ENCODE results near the gene IL25. TPM values are rescaled to one million over a fixed set of nuclear protein-coding genes. Genes with fewer than 3 reads are reported as not detected.

IL25 gene
- total and polyA plus RNA-seq, 2 experiments from 2014 or later: not detected

DNA sequence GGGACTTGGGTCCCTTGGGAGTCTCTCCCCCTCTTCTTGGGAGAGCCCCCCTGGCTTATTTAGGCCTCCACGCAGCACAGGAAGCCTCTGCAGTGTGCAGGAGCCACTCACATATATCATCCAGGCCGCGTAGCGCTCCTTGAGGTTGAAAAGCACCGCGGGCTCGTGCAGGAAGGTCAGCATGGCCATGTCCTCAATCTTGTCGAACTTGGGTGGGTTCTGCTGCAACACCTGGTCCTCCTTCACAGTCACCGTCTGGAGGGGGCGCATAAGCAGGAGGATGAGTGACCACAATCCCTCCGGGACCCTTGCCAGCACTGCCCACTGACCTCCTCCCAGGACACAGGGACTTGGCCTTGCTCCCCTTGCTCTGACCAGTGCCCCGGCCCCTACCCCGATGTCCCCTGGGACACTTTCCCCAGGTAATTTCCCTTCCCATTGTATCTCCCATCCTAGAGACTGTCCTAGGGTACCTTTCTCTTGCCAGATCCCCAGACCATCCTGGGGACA is 33.0 kb downstream of the IL25 start:
- H3K27me3 ChIP-seq (ENCODE audit: insufficient read depth): no peaks in the 10 kb centered on the region
- DNase-seq (ENCODE audit: low spot score): no peak
- TF ChIP-seq STAT1 (IDR thresholded peaks at IDR 0.05; ENCODE audit: unreplicated experiment): no peak
- TF ChIP-seq, protein P1, sequence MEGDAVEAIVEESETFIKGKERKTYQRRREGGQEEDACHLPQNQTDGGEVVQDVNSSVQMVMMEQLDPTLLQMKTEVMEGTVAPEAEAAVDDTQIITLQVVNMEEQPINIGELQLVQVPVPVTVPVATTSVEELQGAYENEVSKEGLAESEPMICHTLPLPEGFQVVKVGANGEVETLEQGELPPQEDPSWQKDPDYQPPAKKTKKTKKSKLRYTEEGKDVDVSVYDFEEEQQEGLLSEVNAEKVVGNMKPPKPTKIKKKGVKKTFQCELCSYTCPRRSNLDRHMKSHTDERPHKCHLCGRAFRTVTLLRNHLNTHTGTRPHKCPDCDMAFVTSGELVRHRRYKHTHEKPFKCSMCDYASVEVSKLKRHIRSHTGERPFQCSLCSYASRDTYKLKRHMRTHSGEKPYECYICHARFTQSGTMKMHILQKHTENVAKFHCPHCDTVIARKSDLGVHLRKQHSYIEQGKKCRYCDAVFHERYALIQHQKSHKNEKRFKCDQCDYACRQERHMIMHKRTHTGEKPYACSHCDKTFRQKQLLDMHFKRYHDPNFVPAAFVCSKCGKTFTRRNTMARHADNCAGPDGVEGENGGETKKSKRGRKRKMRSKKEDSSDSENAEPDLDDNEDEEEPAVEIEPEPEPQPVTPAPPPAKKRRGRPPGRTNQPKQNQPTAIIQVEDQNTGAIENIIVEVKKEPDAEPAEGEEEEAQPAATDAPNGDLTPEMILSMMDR (conservative IDR thresholded peaks at IDR 0.05; ENCODE audit: low read depth in 2 of 2): no peak
- TF ChIP-seq ZNF331 (CRISPR knock-in tag; IDR thresholded peaks at IDR 0.05; ENCODE audit: low read depth): no peak
- TF ChIP-seq EZH2phosphoT487 (IDR thresholded peaks at IDR 0.05; ENCODE audit: unreplicated experiment): no peak
- no peak for TF ChIP-seq JUNB (IDR thresholded peaks at IDR 0.05; ENCODE audit: unreplicated experiment)
- TF ChIP-seq EZH2 (IDR thresholded peaks at IDR 0.05; ENCODE audit: low read depth, unreplicated experiment): no peak
- TF ChIP-seq, protein P2, sequence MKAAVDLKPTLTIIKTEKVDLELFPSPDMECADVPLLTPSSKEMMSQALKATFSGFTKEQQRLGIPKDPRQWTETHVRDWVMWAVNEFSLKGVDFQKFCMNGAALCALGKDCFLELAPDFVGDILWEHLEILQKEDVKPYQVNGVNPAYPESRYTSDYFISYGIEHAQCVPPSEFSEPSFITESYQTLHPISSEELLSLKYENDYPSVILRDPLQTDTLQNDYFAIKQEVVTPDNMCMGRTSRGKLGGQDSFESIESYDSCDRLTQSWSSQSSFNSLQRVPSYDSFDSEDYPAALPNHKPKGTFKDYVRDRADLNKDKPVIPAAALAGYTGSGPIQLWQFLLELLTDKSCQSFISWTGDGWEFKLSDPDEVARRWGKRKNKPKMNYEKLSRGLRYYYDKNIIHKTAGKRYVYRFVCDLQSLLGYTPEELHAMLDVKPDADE (IDR thresholded peaks at IDR 0.05): no peak
- TF ChIP-seq ZNF114 (CRISPR knock-in tag; IDR thresholded peaks at IDR 0.05): no peak
- TF ChIP-seq, protein P3, sequence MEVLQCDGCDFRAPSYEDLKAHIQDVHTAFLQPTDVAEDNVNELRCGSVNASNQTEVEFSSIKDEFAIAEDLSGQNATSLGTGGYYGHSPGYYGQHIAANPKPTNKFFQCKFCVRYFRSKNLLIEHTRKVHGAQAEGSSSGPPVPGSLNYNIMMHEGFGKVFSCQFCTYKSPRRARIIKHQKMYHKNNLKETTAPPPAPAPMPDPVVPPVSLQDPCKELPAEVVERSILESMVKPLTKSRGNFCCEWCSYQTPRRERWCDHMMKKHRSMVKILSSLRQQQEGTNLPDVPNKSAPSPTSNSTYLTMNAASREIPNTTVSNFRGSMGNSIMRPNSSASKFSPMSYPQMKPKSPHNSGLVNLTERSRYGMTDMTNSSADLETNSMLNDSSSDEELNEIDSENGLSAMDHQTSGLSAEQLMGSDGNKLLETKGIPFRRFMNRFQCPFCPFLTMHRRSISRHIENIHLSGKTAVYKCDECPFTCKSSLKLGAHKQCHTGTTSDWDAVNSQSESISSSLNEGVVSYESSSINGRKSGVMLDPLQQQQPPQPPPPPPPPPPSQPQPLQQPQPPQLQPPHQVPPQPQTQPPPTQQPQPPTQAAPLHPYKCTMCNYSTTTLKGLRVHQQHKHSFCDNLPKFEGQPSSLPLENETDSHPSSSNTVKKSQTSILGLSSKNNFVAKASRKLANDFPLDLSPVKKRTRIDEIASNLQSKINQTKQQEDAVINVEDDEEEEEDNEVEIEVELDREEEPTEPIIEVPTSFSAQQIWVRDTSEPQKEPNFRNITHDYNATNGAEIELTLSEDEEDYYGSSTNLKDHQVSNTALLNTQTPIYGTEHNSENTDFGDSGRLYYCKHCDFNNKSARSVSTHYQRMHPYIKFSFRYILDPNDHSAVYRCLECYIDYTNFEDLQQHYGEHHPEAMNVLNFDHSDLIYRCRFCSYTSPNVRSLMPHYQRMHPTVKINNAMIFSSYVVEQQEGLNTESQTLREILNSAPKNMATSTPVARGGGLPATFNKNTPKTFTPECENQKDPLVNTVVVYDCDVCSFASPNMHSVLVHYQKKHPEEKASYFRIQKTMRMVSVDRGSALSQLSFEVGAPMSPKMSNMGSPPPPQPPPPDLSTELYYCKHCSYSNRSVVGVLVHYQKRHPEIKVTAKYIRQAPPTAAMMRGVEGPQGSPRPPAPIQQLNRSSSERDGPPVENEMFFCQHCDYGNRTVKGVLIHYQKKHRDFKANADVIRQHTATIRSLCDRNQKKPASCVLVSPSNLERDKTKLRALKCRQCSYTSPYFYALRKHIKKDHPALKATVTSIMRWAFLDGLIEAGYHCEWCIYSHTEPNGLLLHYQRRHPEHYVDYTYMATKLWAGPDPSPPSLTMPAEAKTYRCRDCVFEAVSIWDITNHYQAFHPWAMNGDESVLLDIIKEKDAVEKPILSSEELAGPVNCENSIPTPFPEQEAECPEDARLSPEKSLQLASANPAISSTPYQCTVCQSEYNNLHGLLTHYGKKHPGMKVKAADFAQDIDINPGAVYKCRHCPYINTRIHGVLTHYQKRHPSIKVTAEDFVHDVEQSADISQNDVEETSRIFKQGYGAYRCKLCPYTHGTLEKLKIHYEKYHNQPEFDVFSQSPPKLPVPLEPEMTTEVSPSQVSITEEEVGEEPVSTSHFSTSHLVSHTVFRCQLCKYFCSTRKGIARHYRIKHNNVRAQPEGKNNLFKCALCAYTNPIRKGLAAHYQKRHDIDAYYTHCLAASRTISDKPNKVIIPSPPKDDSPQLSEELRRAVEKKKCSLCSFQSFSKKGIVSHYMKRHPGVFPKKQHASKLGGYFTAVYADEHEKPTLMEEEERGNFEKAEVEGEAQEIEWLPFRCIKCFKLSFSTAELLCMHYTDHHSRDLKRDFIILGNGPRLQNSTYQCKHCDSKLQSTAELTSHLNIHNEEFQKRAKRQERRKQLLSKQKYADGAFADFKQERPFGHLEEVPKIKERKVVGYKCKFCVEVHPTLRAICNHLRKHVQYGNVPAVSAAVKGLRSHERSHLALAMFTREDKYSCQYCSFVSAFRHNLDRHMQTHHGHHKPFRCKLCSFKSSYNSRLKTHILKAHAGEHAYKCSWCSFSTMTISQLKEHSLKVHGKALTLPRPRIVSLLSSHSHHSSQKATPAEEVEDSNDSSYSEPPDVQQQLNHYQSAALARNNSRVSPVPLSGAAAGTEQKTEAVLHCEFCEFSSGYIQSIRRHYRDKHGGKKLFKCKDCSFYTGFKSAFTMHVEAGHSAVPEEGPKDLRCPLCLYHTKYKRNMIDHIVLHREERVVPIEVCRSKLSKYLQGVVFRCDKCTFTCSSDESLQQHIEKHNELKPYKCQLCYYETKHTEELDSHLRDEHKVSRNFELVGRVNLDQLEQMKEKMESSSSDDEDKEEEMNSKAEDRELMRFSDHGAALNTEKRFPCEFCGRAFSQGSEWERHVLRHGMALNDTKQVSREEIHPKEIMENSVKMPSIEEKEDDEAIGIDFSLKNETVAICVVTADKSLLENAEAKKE (CRISPR knock-in tag; IDR thresholded peaks at IDR 0.05): no peak
- TF ChIP-seq, protein P4, sequence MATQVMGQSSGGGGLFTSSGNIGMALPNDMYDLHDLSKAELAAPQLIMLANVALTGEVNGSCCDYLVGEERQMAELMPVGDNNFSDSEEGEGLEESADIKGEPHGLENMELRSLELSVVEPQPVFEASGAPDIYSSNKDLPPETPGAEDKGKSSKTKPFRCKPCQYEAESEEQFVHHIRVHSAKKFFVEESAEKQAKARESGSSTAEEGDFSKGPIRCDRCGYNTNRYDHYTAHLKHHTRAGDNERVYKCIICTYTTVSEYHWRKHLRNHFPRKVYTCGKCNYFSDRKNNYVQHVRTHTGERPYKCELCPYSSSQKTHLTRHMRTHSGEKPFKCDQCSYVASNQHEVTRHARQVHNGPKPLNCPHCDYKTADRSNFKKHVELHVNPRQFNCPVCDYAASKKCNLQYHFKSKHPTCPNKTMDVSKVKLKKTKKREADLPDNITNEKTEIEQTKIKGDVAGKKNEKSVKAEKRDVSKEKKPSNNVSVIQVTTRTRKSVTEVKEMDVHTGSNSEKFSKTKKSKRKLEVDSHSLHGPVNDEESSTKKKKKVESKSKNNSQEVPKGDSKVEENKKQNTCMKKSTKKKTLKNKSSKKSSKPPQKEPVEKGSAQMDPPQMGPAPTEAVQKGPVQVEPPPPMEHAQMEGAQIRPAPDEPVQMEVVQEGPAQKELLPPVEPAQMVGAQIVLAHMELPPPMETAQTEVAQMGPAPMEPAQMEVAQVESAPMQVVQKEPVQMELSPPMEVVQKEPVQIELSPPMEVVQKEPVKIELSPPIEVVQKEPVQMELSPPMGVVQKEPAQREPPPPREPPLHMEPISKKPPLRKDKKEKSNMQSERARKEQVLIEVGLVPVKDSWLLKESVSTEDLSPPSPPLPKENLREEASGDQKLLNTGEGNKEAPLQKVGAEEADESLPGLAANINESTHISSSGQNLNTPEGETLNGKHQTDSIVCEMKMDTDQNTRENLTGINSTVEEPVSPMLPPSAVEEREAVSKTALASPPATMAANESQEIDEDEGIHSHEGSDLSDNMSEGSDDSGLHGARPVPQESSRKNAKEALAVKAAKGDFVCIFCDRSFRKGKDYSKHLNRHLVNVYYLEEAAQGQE (IDR thresholded peaks at IDR 0.05; ENCODE audit: unreplicated experiment): no peak
- no peak for TF ChIP-seq POLR2AphosphoS5 (IDR thresholded peaks at IDR 0.05; ENCODE audit: low read depth)
- TF ChIP-seq CREB1 (CRISPR knock-in tag; IDR thresholded peaks at IDR 0.05; ENCODE audit: low read depth): no peak
- no peak for TF ChIP-seq NANOG (IDR thresholded peaks at IDR 0.05; ENCODE audit: borderline replicate concordance)
- Mint-ChIP-seq H3K4me3 (no peak overlapping the region), H3K9me3 (no peaks in the 10 kb centered on the region; the same call in 2 of the 3 replicates), H3K27me3 (ENCODE audit: insufficient read depth, low read depth, poor library complexity) (peaks cover 23% of the 10 kb centered on the region), H3K27ac (no peak overlapping the region), H3K4me1 (peaks cover 6% of the 10 kb centered on the region; the same call in 2 of the 3 replicates), H3K36me3 (ENCODE audit: low read depth) (no peaks in the 10 kb centered on the region; the same call in 2 of the 3 replicates)
- H2AFZ ChIP-seq: no peak overlapping the region
- no peak overlapping the region for H3K4me2 ChIP-seq
- H3K79me2 ChIP-seq (replicated peaks; ENCODE audit: insufficient read depth): no peaks in the 10 kb centered on the region
- H3K27ac ChIP-seq (ENCODE audit: low read depth): no peak overlapping the region
- ATAC-seq: no peak
- H3K4me1 ChIP-seq (ENCODE audit: insufficient read depth): no peaks in the 10 kb centered on the region
- no peak overlapping the region for H3K4me3 ChIP-seq
- no peaks in the 10 kb centered on the region for H4K20me1 ChIP-seq (replicated peaks; ENCODE audit: insufficient read depth)
- H3K36me3 ChIP-seq (ENCODE audit: insufficient read depth): no peaks in the 10 kb centered on the region
- H3K9me2 ChIP-seq (ENCODE audit: insufficient read depth): no peaks in the 10 kb centered on the region
- H3F3A ChIP-seq (replicated peaks; ENCODE audit: low read depth): no peaks in the 10 kb centered on the region

Data from GM23338 (cell line).